ENCODE measurements around the gene HLTF. TPM values are rescaled to one million over a fixed set of nuclear protein-coding genes. Genes with fewer than 3 reads are reported as not detected.

The HLTF gene
- polyA plus RNA-seq, 4 donors, result 41.1 to 57.8 (median 43.0) TPM

GRCh38 chr3:149019580-149019979 lies 66.8 kb downstream of the HLTF start:
- no peak for DNase-seq (ENCODE audit: low read depth in 4 of 4, low spot score in 3 of 4)

- DNase-seq (ENCODE audit: low read depth in 4 of 4, low spot score in 3 of 4), result no peak
Measured at GRCh38 chr3:149018247-149018646, 68.1 kb downstream of the HLTF start.

- DNase-seq (ENCODE audit: low read depth in 4 of 4, low spot score in 3 of 4), result no peak
Measured at GRCh38 chr3:149016669-149017541, 69.4 kb downstream of the HLTF start.

- no peak for DNase-seq (ENCODE audit: low read depth in 4 of 4, low spot score in 3 of 4)
Measured at GRCh38 chr3:149016242-149016641, 70.1 kb downstream of the HLTF start.

- DNase-seq (ENCODE audit: low read depth in 4 of 4, low spot score in 3 of 4), result no peak
Measured at GRCh38 chr3:149015393-149015792, 70.9 kb downstream of the HLTF start.

- DNase-seq (ENCODE audit: low read depth in 4 of 4, low spot score in 3 of 4), result no peak
Measured at GRCh38 chr3:149013726-149014125, 72.6 kb downstream of the HLTF start.

- DNase-seq (ENCODE audit: low read depth in 4 of 4, low spot score in 3 of 4), result no peak
Measured at GRCh38 chr3:149011676-149012075, 74.7 kb downstream of the HLTF start.

GRCh38 chr3:149010966-149011365 lies 75.4 kb downstream of the HLTF start:
- no peak for DNase-seq (ENCODE audit: low read depth in 4 of 4, low spot score in 3 of 4)

GRCh38 chr3:149010504-149010951 lies 75.8 kb downstream of the HLTF start:
- DNase-seq (ENCODE audit: low read depth in 4 of 4, low spot score in 3 of 4), result no peak

- no peak for DNase-seq (ENCODE audit: low read depth in 4 of 4, low spot score in 3 of 4)
Measured at GRCh38 chr3:149009732-149010131, 76.6 kb downstream of the HLTF start.

GRCh38 chr3:149007567-149008257 lies 78.6 kb downstream of the HLTF start:
- no peak for DNase-seq (ENCODE audit: low read depth in 4 of 4, low spot score in 3 of 4)

GRCh38 chr3:149005416-149005815 lies 80.9 kb downstream of the HLTF start:
- DNase-seq (ENCODE audit: low read depth in 4 of 4, low spot score in 3 of 4), result no peak

- no peak for DNase-seq (ENCODE audit: low read depth in 4 of 4, low spot score in 3 of 4)
Measured at GRCh38 chr3:149004622-149005021, 81.7 kb downstream of the HLTF start.

- no peak for DNase-seq (ENCODE audit: low read depth in 4 of 4, low spot score in 3 of 4)
Measured at GRCh38 chr3:149003653-149004305, 82.6 kb downstream of the HLTF start.

- no peak for DNase-seq (ENCODE audit: low read depth in 4 of 4, low spot score in 3 of 4)
Measured at GRCh38 chr3:149001727-149002126, 84.6 kb downstream of the HLTF start.

- DNase-seq (ENCODE audit: low read depth in 4 of 4, low spot score in 3 of 4), result no peak
Measured at GRCh38 chr3:149000206-149000745, 86.1 kb downstream of the HLTF start.

GRCh38 chr3:148999806-149000205 lies 86.5 kb downstream of the HLTF start:
- no peak for DNase-seq (ENCODE audit: low read depth in 4 of 4, low spot score in 3 of 4)

GRCh38 chr3:148998715-148999423 lies 87.5 kb downstream of the HLTF start:
- no peak for DNase-seq (ENCODE audit: low read depth in 4 of 4, low spot score in 3 of 4)

- no peak for DNase-seq (ENCODE audit: low read depth in 4 of 4, low spot score in 3 of 4)
Measured at GRCh38 chr3:148998297-148998696, 88.0 kb downstream of the HLTF start.

GRCh38 chr3:148997623-148998022 lies 88.7 kb downstream of the HLTF start:
- DNase-seq (ENCODE audit: low read depth in 4 of 4, low spot score in 3 of 4), result no peak
